Smooth muscle cell (in vitro differentiated cells): Measurements from ENCODE around the gene SBF2. TPM values are rescaled to one million over a fixed set of nuclear protein-coding genes. Genes with fewer than 3 reads are reported as not detected.
"Not testable (repeated sequence)": the region's sequence is repeated elsewhere in the genome, so short reads cannot be mapped to it uniquely, and the experiment has no call there.

Experiments
- DNase-seq: peaks from one replicate; lab custom pipeline; 2025; ENCODE audit not compliant: unreplicated experiment; lab: John Stamatoyannopoulos, UW
- H2AFZ ChIP-seq: fragments of 200-600 bp; sonication (generic); 2 replicates; pipeline ENCODE4 v1.6.0; 2016; ENCODE audit warnings: antibody characterized with exemption, low read depth, mild to moderate bottlenecking
- H3F3A ChIP-seq: fragments of 200-600 bp; sonication (generic); 2 replicates; pipeline ENCODE4 v1.6.0; 2017; ENCODE audit warnings: antibody characterized with exemption, low read depth
- H3K27ac ChIP-seq: fragments of 200-600 bp; sonication (generic); 2 replicates; pipeline ENCODE4 v1.5.1; 2016; ENCODE audit warnings: low read depth, mild to moderate bottlenecking
- H3K27me3 ChIP-seq: fragments of 200-600 bp; sonication (generic); 2 replicates; pipeline ENCODE4 v1.6.1; 2016; ENCODE audit warnings: low read depth, mild to moderate bottlenecking
- H3K36me3 ChIP-seq: fragments of 200-600 bp; sonication (generic); 2 replicates; pipeline ENCODE4 v1.5.1; 2016; ENCODE audit warnings: low read depth
- H3K4me1 ChIP-seq: fragments of 200-600 bp; sonication (generic); 2 replicates; pipeline ENCODE4 v1.5.1; 2016; ENCODE audit warnings: low read depth
- H3K4me2 ChIP-seq: fragments of 200-600 bp; sonication (generic); 2 replicates; pipeline ENCODE4 v1.6.0; 2016; ENCODE audit warnings: mild to moderate bottlenecking
- H3K4me3 ChIP-seq: fragments of 200-600 bp; sonication (generic); 2 replicates; pipeline ENCODE4 v1.5.1; 2016; ENCODE audit warnings: mild to moderate bottlenecking
- H3K79me2 ChIP-seq: fragments of 200-600 bp; sonication (generic); 2 replicates; pipeline ENCODE4 v1.6.0; 2016; ENCODE audit warnings: low read depth, mild to moderate bottlenecking
- H3K9ac ChIP-seq: fragments of 200-600 bp; sonication (generic); 2 replicates; pipeline ENCODE4 v1.6.0; 2016; ENCODE audit warnings: low read depth
- H3K9me3 ChIP-seq: fragments of 200-600 bp; sonication (generic); replicated peaks from 2 replicates; pipeline ENCODE4 v1.5.1; 2016; ENCODE audit warnings: low read depth
- H4K20me1 ChIP-seq: fragments of 200-600 bp; sonication (generic); 2 replicates; pipeline ENCODE4 v1.6.0; 2016; ENCODE audit warnings: low read depth
- WGBS: methylation state at CpG from one replicate; pipeline ENCODE4 v1.1.7; 2016; ENCODE audit warnings: low lambda C conversion rate; 5-methylcytosine and 5-hydroxymethylcytosine counted together
- polyA plus RNA-seq: library from polyadenylated mRNA; unstranded; fragments of >200 nt; fragmentation: Nextera tagmentation; extraction: Ambion mirVana; gene quantifications from 2 replicates; pipeline ENCODE4 v1.2.1, GENCODE V29; 2016
- total RNA-seq: library from RNA; depleted of rRNA; stranded (reverse); fragments of >200 nt; gene quantifications from 2 replicates; pipeline ENCODE4 v1.2.3, GENCODE V29; 2014
- TF ChIP-seq, protein P1 (sequence below): fragments of 200-600 bp; sonication (generic); IDR thresholded peaks from 2 replicates; pipeline ENCODE4 v1.5.1; 2017; ENCODE audit warnings: borderline replicate concordance, mild to moderate bottlenecking, antibody characterized with exemption; ENCODE audit not compliant: insufficient read depth, poor library complexity, severe bottlenecking

SBF2 gene
- total and polyA plus RNA-seq, 2 experiments from 2014 or later, result 19.0 to 80.7 TPM

DNA sequence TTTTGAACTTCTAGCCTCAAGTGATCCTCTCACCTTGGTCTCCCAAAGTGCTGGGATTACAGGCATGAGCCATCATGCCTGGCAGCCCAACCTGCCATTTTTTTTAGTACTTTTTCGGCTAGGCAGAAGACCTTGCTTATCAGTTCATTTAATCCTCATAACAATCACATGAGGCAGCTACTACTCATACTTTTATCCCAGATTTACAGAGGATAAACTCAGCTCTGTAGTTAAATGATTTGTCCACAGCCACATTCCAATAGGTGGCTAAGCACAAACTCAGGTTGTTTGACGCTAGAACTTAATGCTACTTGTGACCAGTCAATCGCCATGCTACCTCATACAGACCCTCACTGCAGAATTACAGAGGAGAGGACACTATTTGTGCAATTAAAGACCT, 28.1 kb downstream of the SBF2 start:
- Histone ChIP-seq H2AFZ (no peak overlapping the region), H3K36me3 (no peaks in the 10 kb centered on the region), H3K79me2 (peaks cover 46% of the 10 kb centered on the region), H3K27me3 (no peaks in the 10 kb centered on the region), H3K4me3 (no peak overlapping the region), H3K4me1 (peaks cover 13% of the 10 kb centered on the region), H4K20me1 (peaks cover 60% of the 10 kb centered on the region), H3K9ac (no peak overlapping the region), H3K9me3 (no peaks in the 10 kb centered on the region), H3F3A (peaks cover 11% of the 10 kb centered on the region), H3K4me2 (no peak overlapping the region), H3K27ac (no peak overlapping the region)
- no peak for DNase-seq
- WGBS, result 61% methylated on average over 3 of the region's 3 CpGs
- TF ChIP-seq, protein P1, sequence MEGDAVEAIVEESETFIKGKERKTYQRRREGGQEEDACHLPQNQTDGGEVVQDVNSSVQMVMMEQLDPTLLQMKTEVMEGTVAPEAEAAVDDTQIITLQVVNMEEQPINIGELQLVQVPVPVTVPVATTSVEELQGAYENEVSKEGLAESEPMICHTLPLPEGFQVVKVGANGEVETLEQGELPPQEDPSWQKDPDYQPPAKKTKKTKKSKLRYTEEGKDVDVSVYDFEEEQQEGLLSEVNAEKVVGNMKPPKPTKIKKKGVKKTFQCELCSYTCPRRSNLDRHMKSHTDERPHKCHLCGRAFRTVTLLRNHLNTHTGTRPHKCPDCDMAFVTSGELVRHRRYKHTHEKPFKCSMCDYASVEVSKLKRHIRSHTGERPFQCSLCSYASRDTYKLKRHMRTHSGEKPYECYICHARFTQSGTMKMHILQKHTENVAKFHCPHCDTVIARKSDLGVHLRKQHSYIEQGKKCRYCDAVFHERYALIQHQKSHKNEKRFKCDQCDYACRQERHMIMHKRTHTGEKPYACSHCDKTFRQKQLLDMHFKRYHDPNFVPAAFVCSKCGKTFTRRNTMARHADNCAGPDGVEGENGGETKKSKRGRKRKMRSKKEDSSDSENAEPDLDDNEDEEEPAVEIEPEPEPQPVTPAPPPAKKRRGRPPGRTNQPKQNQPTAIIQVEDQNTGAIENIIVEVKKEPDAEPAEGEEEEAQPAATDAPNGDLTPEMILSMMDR, result no peak

DNA sequence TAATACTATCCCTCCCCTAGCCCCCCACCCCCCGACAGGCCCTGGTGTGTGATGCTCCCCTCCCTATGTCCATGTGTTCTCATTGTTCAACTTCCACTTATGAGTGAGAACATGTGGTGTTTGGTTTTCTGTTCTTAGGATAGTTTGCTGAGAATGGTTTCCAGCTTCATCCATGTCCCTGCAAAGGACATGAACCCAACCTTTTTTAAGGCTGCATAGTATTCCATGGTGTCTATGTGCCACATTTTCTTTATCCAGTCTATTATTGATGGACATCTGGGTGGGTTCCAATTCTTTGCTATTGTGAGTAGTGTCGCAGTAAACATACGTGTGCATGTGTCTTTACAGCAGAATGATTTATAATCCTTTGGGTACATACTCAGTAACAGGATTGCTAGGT, 29.3 kb downstream of the SBF2 start:
- Histone ChIP-seq H3K79me2 (peaks cover 47% of the 10 kb centered on the region), H4K20me1 (peaks cover 57% of the 10 kb centered on the region), H3F3A (peaks cover 11% of the 10 kb centered on the region), H3K4me1 (peaks cover 13% of the 10 kb centered on the region)
- not testable (repeated sequence) for H3K9me3 ChIP-seq, DNase-seq, H3K36me3 ChIP-seq, H3K27ac ChIP-seq, H3K4me3 ChIP-seq, H3K27me3 ChIP-seq, H3K4me2 ChIP-seq, H3K9ac ChIP-seq, H2AFZ ChIP-seq
- 98% methylated on average over 3 of the region's 3 CpGs for WGBS

DNA sequence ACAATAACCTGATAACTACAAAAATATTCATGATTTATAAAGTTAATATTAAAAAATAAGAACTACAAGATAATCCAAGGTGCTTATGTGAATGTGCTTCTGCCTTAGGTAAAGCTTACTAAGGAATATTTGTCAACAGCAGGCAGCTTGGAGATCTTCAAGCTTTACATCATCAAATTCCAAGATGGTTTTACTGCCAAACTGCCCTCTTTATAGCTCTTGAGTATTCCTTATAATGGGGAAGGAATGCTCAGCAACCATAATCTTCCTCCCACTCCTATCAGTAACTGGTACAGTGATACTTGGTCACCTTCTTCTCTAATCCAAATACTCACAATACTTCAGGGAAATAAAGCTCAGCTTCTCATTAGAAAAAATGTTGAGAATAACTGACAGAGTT, 30.1 kb downstream of the SBF2 start:
- peaks cover 12% of the 10 kb centered on the region for H3K4me1 ChIP-seq
- H4K20me1 ChIP-seq, result peaks cover 56% of the 10 kb centered on the region
- TF ChIP-seq, protein P1, result no peak
- no peak overlapping the region for H3K4me3 ChIP-seq
- H3K27me3 ChIP-seq, result no peaks in the 10 kb centered on the region
- no peaks in the 10 kb centered on the region for H3K36me3 ChIP-seq
- H3F3A ChIP-seq, result peaks cover 11% of the 10 kb centered on the region
- no peak overlapping the region for H3K9ac ChIP-seq
- DNase-seq, result no peak
- no peaks in the 10 kb centered on the region for H3K9me3 ChIP-seq
- no peak overlapping the region for H2AFZ ChIP-seq
- H3K79me2 ChIP-seq, result peaks cover 54% of the 10 kb centered on the region
- no peak overlapping the region for H3K27ac ChIP-seq
- H3K4me2 ChIP-seq, result peak overlapping the region; percentile 17

DNA sequence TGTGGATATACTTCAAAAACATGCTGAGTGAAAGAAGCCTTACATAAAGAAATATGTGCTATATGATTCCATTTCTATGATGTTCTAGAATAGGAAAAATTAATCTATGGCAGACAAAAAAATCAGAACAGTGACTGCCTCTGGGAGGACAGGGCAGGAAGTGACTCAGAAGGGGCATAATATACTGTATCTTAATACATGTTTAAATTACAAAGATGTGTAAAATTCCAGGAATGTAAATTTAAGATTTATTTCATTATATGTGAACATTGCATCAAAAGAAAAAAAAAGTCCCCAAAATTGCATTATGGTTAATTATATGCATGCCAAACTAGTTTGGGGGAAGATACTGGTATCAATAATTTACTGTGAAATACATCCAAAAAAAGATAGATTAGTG, 32.2 kb downstream of the SBF2 start:
- Histone ChIP-seq H3K4me3 (no peak overlapping the region), H3K9me3 (no peaks in the 10 kb centered on the region), H4K20me1 (peaks cover 59% of the 10 kb centered on the region), H3K4me2 (peak overlapping the region; percentile 25), H3K27ac (no peak overlapping the region), H2AFZ (no peak overlapping the region), H3K79me2 (peaks cover 74% of the 10 kb centered on the region), H3K27me3 (no peaks in the 10 kb centered on the region), H3K4me1 (no peaks in the 10 kb centered on the region), H3K9ac (no peak overlapping the region), H3F3A (no peaks in the 10 kb centered on the region), H3K36me3 (no peaks in the 10 kb centered on the region)
- no peak for DNase-seq
- TF ChIP-seq, protein P1, result no peak
